GM12873 (cell line): ENCODE measurements around the gene CXCL1.

Source experiments
- CTCF ChIP-seq: IDR thresholded peaks from 2 replicates; pipeline ENCODE4 v1.5.1; 2012; ENCODE audit warnings: low read depth, mild to moderate bottlenecking, moderate library complexity, low read length, control low read depth; ENCODE audit not compliant: insufficient read depth; ENCODE audit errors: missing control alignments

CXCL1 gene

GRCh38 chr4:73844345-73844744, 24.8 kb upstream of the CXCL1 start:
- no peak for TF ChIP-seq CTCF

GRCh38 chr4:73844806-73845205, 24.4 kb upstream of the CXCL1 start:
- no peak for TF ChIP-seq CTCF

- no peak for TF ChIP-seq CTCF
These were observed 21.5 kb upstream of the CXCL1 start for GRCh38 chr4:73847526-73848182.

GRCh38 chr4:73848183-73848777, 20.9 kb upstream of the CXCL1 start:
- TF ChIP-seq CTCF = no peak

GRCh38 chr4:73850261-73850970, 18.8 kb upstream of the CXCL1 start:
- no peak for TF ChIP-seq CTCF

- no peak for TF ChIP-seq CTCF
These were observed 17.9 kb upstream of the CXCL1 start for GRCh38 chr4:73851293-73851692.

GRCh38 chr4:73852771-73853170, 16.4 kb upstream of the CXCL1 start:
- no peak for TF ChIP-seq CTCF
